ENCODE results near the gene UBE2D2. TPM values are rescaled to one million over a fixed set of nuclear protein-coding genes. Genes with fewer than 3 reads are reported as not detected.

The UBE2D2 gene
- total and polyA plus RNA-seq, 2 of the 13 experiments (the other 11 are each of a cell fraction or from before 2014, with no cell fraction given): 79.1 to 109 TPM

DNA sequence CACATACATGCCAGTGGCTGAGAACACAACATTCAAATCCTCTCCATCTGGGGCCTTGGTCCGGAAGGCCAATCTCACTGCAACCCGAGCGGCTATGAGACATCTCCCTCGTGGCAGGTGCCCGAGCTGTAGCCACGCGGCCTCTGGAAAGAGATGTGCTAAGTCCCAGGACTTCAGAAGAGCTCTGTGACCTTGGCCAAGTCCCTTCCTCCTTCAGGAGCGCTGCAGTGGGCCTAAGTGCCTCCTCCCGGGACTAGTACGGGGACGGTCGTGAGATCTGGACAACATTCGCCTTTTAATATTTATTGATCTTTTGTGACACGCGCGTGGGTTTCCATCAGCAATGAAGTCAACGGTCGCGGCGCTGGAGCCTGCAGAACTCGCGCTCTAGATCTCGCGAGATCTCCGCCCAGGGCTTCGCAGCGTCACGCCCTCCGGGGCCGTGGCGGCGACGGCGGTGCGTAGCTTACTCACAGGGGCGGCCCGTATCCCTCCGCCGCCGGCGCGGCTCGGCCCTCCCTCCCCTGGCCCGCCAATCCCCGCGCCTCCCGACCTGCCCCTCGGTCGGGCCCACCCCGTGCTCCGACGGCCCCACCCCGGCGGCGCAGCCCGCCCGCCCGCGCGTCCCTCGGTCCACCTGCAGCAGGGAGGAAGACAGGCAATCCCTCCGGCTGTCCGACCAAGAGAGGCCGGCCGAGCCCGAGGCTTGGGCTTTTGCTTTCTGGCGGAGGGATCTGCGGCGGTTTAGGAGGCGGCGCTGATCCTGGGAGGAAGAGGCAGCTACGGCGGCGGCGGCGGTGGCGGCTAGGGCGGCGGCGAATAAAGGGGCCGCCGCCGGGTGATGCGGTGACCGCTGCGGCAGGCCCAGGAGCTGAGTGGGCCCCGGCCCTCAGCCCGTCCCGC, at the start of gene UBE2D2 (continued):
- TF ChIP-seq GZF1 (CRISPR knock-in tag; IDR thresholded peaks at IDR 0.05): no peak
- TF ChIP-seq, protein P1, sequence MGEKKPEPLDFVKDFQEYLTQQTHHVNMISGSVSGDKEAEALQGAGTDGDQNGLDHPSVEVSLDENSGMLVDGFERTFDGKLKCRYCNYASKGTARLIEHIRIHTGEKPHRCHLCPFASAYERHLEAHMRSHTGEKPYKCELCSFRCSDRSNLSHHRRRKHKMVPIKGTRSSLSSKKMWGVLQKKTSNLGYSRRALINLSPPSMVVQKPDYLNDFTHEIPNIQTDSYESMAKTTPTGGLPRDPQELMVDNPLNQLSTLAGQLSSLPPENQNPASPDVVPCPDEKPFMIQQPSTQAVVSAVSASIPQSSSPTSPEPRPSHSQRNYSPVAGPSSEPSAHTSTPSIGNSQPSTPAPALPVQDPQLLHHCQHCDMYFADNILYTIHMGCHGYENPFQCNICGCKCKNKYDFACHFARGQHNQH (CRISPR knock-in tag; IDR thresholded peaks at IDR 0.05): no peak; the same call in 1 of the 2 replicates
- peak; percentile 80 for TF ChIP-seq SAP130 (CRISPR knock-in tag; IDR thresholded peaks at IDR 0.05; ENCODE audit: low read depth)
- TF ChIP-seq FOXA1 (IDR thresholded peaks at IDR 0.05): no peak
- peak; percentile 41 for TF ChIP-seq FOXA1 (CRISPR knock-in tag; IDR thresholded peaks at IDR 0.05)
- TF ChIP-seq, protein P2, sequence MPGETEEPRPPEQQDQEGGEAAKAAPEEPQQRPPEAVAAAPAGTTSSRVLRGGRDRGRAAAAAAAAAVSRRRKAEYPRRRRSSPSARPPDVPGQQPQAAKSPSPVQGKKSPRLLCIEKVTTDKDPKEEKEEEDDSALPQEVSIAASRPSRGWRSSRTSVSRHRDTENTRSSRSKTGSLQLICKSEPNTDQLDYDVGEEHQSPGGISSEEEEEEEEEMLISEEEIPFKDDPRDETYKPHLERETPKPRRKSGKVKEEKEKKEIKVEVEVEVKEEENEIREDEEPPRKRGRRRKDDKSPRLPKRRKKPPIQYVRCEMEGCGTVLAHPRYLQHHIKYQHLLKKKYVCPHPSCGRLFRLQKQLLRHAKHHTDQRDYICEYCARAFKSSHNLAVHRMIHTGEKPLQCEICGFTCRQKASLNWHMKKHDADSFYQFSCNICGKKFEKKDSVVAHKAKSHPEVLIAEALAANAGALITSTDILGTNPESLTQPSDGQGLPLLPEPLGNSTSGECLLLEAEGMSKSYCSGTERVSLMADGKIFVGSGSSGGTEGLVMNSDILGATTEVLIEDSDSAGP (CRISPR knock-in tag; IDR thresholded peaks at IDR 0.05; ENCODE audit: borderline replicate concordance): peak; percentile 59; the same call in 1 of the 2 replicates
- TF ChIP-seq RBM22 (optimal IDR thresholded peaks at IDR 0.05; ENCODE audit: low read length): no peak
- peak; percentile 72; the same call in 1 of the 2 replicates for TF ChIP-seq ZNF766 (CRISPR knock-in tag; IDR thresholded peaks at IDR 0.05; ENCODE audit: borderline replicate concordance)
- no peak for TF ChIP-seq AKAP8 (CRISPR knock-in tag; IDR thresholded peaks at IDR 0.05)
- TF ChIP-seq TP53 (CRISPR knock-in tag; conservative IDR thresholded peaks at IDR 0.05): no peak
- TF ChIP-seq, protein P3, sequence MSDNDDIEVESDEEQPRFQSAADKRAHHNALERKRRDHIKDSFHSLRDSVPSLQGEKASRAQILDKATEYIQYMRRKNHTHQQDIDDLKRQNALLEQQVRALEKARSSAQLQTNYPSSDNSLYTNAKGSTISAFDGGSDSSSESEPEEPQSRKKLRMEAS (IDR thresholded peaks at IDR 0.05): peak; percentile 92
- no peak for TF ChIP-seq TCF7 (IDR thresholded peaks at IDR 0.05; ENCODE audit: low read depth)
- TF ChIP-seq SETDB1 (CRISPR knock-in tag; IDR thresholded peaks at IDR 0.05; ENCODE audit: borderline replicate concordance): no peak
- no peak for TF ChIP-seq MED13 (CRISPR knock-in tag; IDR thresholded peaks at IDR 0.05)
- no peak; the same call in 1 of the 2 replicates for TF ChIP-seq NFKBIZ (CRISPR knock-in tag; IDR thresholded peaks at IDR 0.05)
- TF ChIP-seq ZNF780A (CRISPR knock-in tag; IDR thresholded peaks at IDR 0.05): 0 out of 2 replicates have a peak, but pooled peaks have one; percentile 51
- TF ChIP-seq SMAD3 (CRISPR knock-in tag; IDR thresholded peaks at IDR 0.05): peak; percentile 80
- TF ChIP-seq HNRNPK (IDR thresholded peaks at IDR 0.05; ENCODE audit: low read depth, low read length, poor library complexity, severe bottlenecking): peak; percentile 67
- TF ChIP-seq DR1 (CRISPR knock-in tag; IDR thresholded peaks at IDR 0.05): peak; percentile 58
- TF ChIP-seq, protein P4, sequence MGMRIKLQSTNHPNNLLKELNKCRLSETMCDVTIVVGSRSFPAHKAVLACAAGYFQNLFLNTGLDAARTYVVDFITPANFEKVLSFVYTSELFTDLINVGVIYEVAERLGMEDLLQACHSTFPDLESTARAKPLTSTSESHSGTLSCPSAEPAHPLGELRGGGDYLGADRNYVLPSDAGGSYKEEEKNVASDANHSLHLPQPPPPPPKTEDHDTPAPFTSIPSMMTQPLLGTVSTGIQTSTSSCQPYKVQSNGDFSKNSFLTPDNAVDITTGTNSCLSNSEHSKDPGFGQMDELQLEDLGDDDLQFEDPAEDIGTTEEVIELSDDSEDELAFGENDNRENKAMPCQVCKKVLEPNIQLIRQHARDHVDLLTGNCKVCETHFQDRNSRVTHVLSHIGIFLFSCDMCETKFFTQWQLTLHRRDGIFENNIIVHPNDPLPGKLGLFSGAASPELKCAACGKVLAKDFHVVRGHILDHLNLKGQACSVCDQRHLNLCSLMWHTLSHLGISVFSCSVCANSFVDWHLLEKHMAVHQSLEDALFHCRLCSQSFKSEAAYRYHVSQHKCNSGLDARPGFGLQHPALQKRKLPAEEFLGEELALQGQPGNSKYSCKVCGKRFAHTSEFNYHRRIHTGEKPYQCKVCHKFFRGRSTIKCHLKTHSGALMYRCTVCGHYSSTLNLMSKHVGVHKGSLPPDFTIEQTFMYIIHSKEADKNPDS (CRISPR knock-in tag; IDR thresholded peaks at IDR 0.05): no peak
- TF ChIP-seq ZNF552 (CRISPR knock-in tag; IDR thresholded peaks at IDR 0.05; ENCODE audit: borderline replicate concordance): no peak
- no peak for TF ChIP-seq NR2F1 (CRISPR knock-in tag; IDR thresholded peaks at IDR 0.05)
- no peak for TF ChIP-seq PLRG1 (conservative IDR thresholded peaks at IDR 0.05)
- peak; percentile 60; the same call in 1 of the 2 replicates for TF ChIP-seq FOSL2 (CRISPR knock-in tag; IDR thresholded peaks at IDR 0.05)
- peak; percentile 87 for TF ChIP-seq YEATS4 (CRISPR knock-in tag; IDR thresholded peaks at IDR 0.05; ENCODE audit: borderline replicate concordance)
- no peak; the same call in 1 of the 2 replicates for TF ChIP-seq SIX1 (CRISPR knock-in tag; IDR thresholded peaks at IDR 0.05; ENCODE audit: borderline replicate concordance)
- no peak for TF ChIP-seq NCOA2 (CRISPR knock-in tag; IDR thresholded peaks at IDR 0.05)
